Hippocampal formation (tissue), 2 donors: ENCODE results near the gene GAA.
A peak's percentile ranks its signal among the peaks of the same experiment; 100 is the strongest.
"Not testable (repeated sequence)": the region's sequence is repeated elsewhere in the genome, so short reads cannot be mapped to it uniquely, and the experiment has no call there.

Experiments used
- DNase-seq, 2 donors: peaks; one replicate each; lab custom pipeline; 2025; lab: John Stamatoyannopoulos, UW

Gene GAA

GRCh38 chr17:80145076-80146075, 44.0 kb downstream of the GAA start:
- DNase-seq: no peak

- DNase-seq: peak in 1 of 2 donors; percentile 2
These were observed 45.0 kb downstream of the GAA start for GRCh38 chr17:80146121-80147034.

- DNase-seq: peak; percentile 94 to 95
These were observed 45.8 kb downstream of the GAA start, which contains the start of gene EIF4A3 for GRCh38 chr17:80147035-80147822. Gene EIF4A3, minus strand, starts transcription at chr17:80147128. Its CDS starts 167 bp downstream, at chr17:80146961.

- peak in 1 of 2 donors; percentile 4 for DNase-seq
These were observed 50.0 kb downstream of the GAA start for GRCh38 chr17:80151333-80151732.

GRCh38 chr17:80152081-80152702, 50.8 kb downstream of the GAA start:
- DNase-seq: no peak

GRCh38 chr17:80153004-80153403, 51.6 kb downstream of the GAA start:
- no peak for DNase-seq

- no peak for DNase-seq
These were observed 52.8 kb downstream of the GAA start for GRCh38 chr17:80154166-80154565.

GRCh38 chr17:80155600-80155999, 54.2 kb downstream of the GAA start:
- not testable (repeated sequence) for DNase-seq

GRCh38 chr17:80158846-80159245, 57.5 kb downstream of the GAA start:
- no peak for DNase-seq

GRCh38 chr17:80160536-80160935, 59.2 kb downstream of the GAA start:
- DNase-seq: no peak

- no peak for DNase-seq
These were observed 62.0 kb downstream of the GAA start for GRCh38 chr17:80163336-80163735.

- no peak for DNase-seq
These were observed 62.8 kb downstream of the GAA start for GRCh38 chr17:80164185-80164584.

- DNase-seq: no peak
These were observed 65.1 kb downstream of the GAA start for GRCh38 chr17:80166446-80166845.

- DNase-seq: no peak
These were observed 67.0 kb downstream of the GAA start for GRCh38 chr17:80168371-80168770.

GRCh38 chr17:80169107-80169506, 67.7 kb downstream of the GAA start:
- no peak for DNase-seq
